Measurements from ENCODE around the gene TTC28.
"Not testable (repeated sequence)": the region's sequence is repeated elsewhere in the genome, so short reads cannot be mapped to it uniquely, and the experiment has no call there.

The TTC28 gene

GRCh38 chr22:28629420-28630176 lies 50.0 kb downstream of the TTC28 start:
- TF ChIP-seq CTCF (IDR thresholded peaks at IDR 0.05; ENCODE audit: control extremely low read depth, extremely low read depth, low read depth, missing control alignments) = no peak
- POLR2A ChIA-PET = interaction anchor here (0.6 kb wide), 1 partner anchor 163 kb away, joined by 3 read pairs; no protein-coding TSS in a partner anchor
- CTCF ChIA-PET = interaction anchor here (1.3 to 1.4 kb wide), 2 partner anchors 21 to 742 kb away, joined by 3 read pairs; no protein-coding TSS in a partner anchor
- no peak for DNase-seq (ENCODE audit: extremely low spot score)

DNA sequence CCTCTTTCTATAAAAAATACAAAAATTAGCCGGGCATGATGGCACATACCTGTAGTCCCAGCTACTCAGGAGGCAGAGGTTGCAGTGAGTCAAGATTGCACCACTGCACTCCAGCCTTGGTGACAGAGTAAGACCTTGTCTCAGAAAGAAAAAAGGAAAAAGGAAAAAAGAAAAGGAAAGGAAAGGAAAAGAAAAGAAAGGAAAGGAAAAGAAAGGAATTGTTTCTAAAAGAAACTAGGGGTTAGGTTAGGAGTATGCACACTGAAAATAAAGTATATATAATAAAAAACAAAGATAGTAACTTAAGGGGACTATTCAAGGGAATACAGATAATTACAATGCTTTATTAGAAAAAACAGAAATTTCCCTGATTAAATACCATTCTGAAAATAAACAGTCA lies 50.9 kb downstream of the TTC28 start:
- ChIA-PET POLR2A (interaction anchor here (0.6 kb wide), 1 partner anchor 163 kb away, joined by 3 read pairs; no protein-coding TSS in a partner anchor), CTCF (interaction anchor here (1.4 kb wide), 1 partner anchor 742 kb away, joined by 3 read pairs; no protein-coding TSS in a partner anchor)
- TF ChIP-seq CTCF (IDR thresholded peaks at IDR 0.05; ENCODE audit: control extremely low read depth, extremely low read depth, low read depth, missing control alignments) = no peak
- DNase-seq (ENCODE audit: extremely low spot score) = no peak

GRCh38 chr22:28627791-28628190 lies 51.8 kb downstream of the TTC28 start:
- ChIA-PET CTCF (interaction anchor here (1.1 to 1.2 kb wide), 2 partner anchors 8 to 16 kb away, joined by 3 to 4 read pairs; no protein-coding TSS in a partner anchor), POLR2A (no interaction called here)
- no peak for DNase-seq (ENCODE audit: extremely low spot score)
- TF ChIP-seq CTCF (IDR thresholded peaks at IDR 0.05; ENCODE audit: control extremely low read depth, extremely low read depth, low read depth, missing control alignments) = no peak

DNA sequence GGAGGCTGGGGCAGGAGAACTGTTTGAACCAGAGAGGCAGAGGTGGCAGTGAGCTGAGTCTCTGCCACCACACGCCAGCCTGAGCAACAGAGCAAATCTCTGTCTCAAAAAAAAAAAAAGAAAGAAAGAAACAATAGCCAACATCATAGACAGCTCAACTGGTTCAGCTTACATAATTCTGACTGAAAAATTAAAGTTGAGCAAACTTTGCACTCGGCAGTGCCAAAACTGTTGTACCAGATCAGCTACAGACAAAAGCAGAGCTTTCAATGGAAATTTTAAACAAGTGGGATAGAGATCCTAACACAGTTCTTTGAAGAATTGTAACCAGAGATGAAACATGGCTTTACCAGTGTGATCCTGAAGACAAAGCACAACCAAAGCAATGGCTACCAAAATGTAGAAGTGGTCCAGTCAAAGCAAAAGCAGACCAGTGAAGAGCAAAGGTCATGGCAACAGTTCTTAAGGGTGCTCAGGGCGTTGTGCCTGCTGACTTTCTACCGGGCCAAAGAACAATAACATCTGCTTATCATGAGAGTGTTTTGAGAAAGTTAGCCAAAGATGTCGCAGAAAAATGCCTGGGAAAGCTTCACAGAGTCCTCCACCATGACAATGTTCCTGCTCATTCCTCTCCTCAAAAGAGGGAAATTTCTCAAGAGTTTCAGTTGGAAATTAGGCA lies 59.3 kb downstream of the TTC28 start:
- CTCF ChIA-PET = interaction anchor here (1.7 to 4.4 kb wide), 2 partner anchors 13 to 19 kb away, joined by 6 to 16 read pairs; no protein-coding TSS in a partner anchor
- no peak for DNase-seq (ENCODE audit: extremely low spot score)

DNA sequence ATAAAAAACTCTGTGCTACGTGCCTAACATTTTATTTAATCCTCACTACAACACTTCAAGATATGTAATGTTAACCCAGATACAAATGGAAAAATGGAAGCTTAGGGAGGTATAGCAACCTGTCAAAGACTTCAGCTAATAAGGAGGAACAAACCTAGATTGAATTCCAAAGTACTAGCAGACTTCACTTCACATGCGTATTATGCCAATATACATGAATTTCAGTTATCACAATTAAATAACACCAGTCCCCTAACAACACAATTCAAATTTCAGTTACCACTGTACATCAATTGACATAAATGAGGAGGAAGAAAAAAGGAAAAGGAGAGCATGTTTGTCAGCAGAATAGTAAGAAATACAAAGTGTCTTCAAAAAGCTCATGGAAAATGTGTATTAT lies 60.4 kb downstream of the TTC28 start:
- no peak for DNase-seq (ENCODE audit: extremely low spot score)
- ChIA-PET POLR2A (no interaction called here), CTCF (interaction anchor here (1.6 to 4.4 kb wide), 3 partner anchors 10 to 18 kb away, joined by 3 to 16 read pairs (median 6); no protein-coding TSS in a partner anchor)
- no peak for TF ChIP-seq CTCF (IDR thresholded peaks at IDR 0.05; ENCODE audit: control extremely low read depth, extremely low read depth, low read depth, missing control alignments)

More for the DNA sequence above, 59.3 kb downstream of the TTC28 start:
- TF ChIP-seq CTCF (IDR thresholded peaks at IDR 0.05; ENCODE audit: control extremely low read depth, extremely low read depth, low read depth, missing control alignments) = no peak
- POLR2A ChIA-PET = interaction anchor here (0.6 kb wide), 1 partner anchor 153 kb away, joined by 3 read pairs; no protein-coding TSS in a partner anchor

GRCh38 chr22:28615423-28615822 lies 64.2 kb downstream of the TTC28 start:
- CTCF ChIA-PET; DNase-seq (ENCODE audit: extremely low spot score); POLR2A ChIA-PET: not testable (repeated sequence)

All from GM10248 (cell line).